Nephron progenitor cell (in vitro differentiated cells): Measurements from ENCODE around the gene KLHL29.

Source experiments
- DNase-seq: peaks from one replicate; pipeline ENCODE4 v3.0.0; 2021
- H3K27ac Mint-ChIP-seq: 2 replicates; pipeline ENCODE4 v1.8.0; 2021; ENCODE audit warnings: mild to moderate bottlenecking, moderate library complexity, mixed read lengths
- H3K27me3 Mint-ChIP-seq: 2 replicates; pipeline ENCODE4 v1.8.0; 2021; ENCODE audit warnings: mild to moderate bottlenecking, low read depth, mixed read lengths; ENCODE audit not compliant: poor library complexity
- H3K36me3 Mint-ChIP-seq: 2 replicates; pipeline ENCODE4 v1.8.0; 2021; ENCODE audit warnings: low read depth, mixed read lengths
- H3K4me1 Mint-ChIP-seq: 2 replicates; pipeline ENCODE4 v1.8.0; 2021; ENCODE audit warnings: mixed read lengths
- H3K4me3 Mint-ChIP-seq: 2 replicates; pipeline ENCODE4 v1.8.0; 2021; ENCODE audit warnings: mild to moderate bottlenecking, moderate library complexity, mixed read lengths
- H3K9me3 Mint-ChIP-seq: 2 replicates; pipeline ENCODE4 v1.8.0; 2021; ENCODE audit warnings: mild to moderate bottlenecking, moderate library complexity, mixed read lengths
- CTCF ChIP-seq: fragments of 200-600 bp; sonication (generic); IDR thresholded peaks from 2 replicates; pipeline ENCODE4 v1.5.0; 2021; ENCODE audit warnings: antibody characterized with exemption

The KLHL29 gene

DNA sequence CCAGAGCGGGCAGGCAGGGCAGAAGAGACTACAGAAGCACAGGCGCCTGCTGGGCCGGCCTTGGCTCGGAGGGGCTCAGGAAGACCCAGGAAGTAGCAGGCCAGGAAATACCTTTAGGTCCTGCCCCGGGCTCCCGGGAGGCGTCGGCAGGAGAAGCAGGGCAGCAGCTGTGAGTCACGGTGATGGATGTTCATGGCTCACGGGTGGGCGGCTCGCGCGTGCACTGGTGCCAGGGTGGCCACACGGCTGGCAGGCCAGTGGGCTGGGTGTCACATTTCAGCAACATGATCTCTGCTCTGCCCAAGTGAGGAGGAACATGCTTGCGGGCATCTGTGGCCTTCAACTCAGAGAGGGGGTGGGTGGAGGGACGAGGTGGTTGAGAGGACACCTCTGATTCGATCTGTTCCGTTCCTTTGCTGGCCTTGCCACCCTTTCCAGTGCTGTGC is 139.3 kb downstream of the KLHL29 start:
- Mint-ChIP-seq H3K27ac (peak overlapping the region; percentile 48), H3K4me3 (peak overlapping the region; percentile 19), H3K9me3 (no peaks in the 10 kb centered on the region), H3K36me3 (no peaks in the 10 kb centered on the region), H3K27me3 (peaks cover 12% of the 10 kb centered on the region), H3K4me1 (peaks cover 61% of the 10 kb centered on the region)
- TF ChIP-seq CTCF: no peak
- peak; percentile 54 for DNase-seq

DNA sequence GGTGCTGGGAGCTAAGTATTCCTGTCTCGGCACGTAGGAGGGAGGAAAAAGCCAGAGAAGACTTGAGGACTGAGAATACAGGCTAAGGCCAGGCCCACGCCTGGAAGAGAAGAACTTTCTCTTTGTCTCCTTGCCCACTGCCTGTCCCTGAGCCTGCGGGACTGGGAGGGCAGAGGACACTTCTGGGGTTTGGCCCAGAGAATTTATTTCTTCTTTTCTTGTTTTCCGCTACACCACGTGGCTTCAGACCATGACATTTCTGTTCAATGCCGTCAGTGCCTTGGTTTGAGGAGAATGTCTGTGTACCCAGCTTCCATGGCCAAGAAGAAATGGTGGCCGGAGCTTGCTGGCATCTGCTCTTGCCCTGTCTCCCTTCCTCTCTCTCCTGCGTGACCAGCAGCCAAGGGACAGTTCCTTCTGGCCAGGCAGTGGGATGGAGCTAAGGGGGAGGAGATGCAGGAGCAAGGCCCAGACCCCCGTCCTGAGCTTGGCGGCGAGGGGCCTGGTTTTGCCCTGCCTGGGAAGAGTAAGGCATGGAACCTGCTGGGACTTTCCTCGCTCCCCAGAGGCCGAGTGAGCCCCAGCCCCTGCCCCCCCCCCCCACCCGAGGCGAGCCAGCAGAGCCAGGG is 140.3 kb downstream of the KLHL29 start:
- DNase-seq: no peak
- Mint-ChIP-seq H3K4me1 (peaks cover 51% of the 10 kb centered on the region), H3K36me3 (no peaks in the 10 kb centered on the region), H3K9me3 (no peaks in the 10 kb centered on the region), H3K27me3 (peaks cover 10% of the 10 kb centered on the region), H3K4me3 (no peak overlapping the region), H3K27ac (no peak overlapping the region)
- no peak for TF ChIP-seq CTCF

GRCh38 chr2:23526114-23526513 is 141.1 kb downstream of the KLHL29 start:
- DNase-seq: no peak
- no peaks in the 10 kb centered on the region for H3K9me3 Mint-ChIP-seq
- H3K27ac Mint-ChIP-seq: no peak overlapping the region
- H3K36me3 Mint-ChIP-seq: no peaks in the 10 kb centered on the region
- H3K4me3 Mint-ChIP-seq: no peak overlapping the region
- peaks cover 10% of the 10 kb centered on the region for H3K27me3 Mint-ChIP-seq
- no peak for TF ChIP-seq CTCF
- H3K4me1 Mint-ChIP-seq: peaks cover 46% of the 10 kb centered on the region

DNA sequence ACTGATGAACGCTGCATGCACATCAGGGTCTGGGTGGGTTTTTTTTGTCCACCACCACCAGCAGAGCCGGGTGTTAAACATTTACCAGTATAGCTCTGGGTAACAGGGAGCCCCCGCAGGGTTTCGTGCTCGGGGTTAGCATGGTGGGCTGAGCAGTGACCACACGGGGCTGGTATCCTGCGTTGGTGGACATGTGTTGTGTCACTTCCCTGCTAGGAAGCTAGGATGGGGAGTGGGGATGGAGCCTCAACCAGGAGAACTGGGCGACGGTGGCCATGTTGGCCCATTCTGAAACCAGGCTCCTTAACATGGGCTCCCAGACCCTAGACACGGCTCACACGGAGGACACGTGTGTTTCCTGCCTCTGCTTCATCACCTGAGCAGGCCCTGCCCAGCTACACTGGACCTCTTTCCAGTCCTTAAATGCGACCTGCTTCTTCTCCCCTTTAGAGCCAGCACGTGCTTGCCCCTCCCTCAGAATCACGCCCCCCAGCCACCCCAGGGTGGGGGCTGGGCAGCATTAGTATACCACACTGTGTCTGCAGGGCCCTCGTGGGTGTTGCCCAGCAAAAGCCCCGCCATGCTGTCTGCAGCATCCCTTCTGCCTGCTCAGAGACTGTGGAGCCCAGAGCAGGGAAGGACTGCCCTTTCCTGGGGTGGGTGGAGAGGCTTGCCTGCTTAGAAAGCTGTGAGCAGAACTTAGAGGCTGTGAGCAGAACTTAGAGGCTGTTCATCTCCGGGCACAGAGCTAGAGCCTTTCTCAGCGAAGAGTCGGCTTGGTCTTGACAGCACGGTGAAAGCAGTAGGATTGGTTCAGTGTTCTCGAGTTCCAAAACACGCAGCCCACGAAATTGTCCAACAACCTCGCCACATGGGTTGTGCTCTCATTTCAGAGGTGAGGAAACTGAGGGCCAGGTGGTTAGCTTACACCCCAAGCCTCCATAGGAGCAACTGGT is 142.1 kb downstream of the KLHL29 start:
- no peak for TF ChIP-seq CTCF

GRCh38 chr2:23528171-23528570 is 143.2 kb downstream of the KLHL29 start:
- no peak overlapping the region for H3K4me3 Mint-ChIP-seq
- H3K27me3 Mint-ChIP-seq: peaks cover 10% of the 10 kb centered on the region
- no peaks in the 10 kb centered on the region for H3K9me3 Mint-ChIP-seq
- H3K36me3 Mint-ChIP-seq: no peaks in the 10 kb centered on the region
- no peak for DNase-seq
- H3K4me1 Mint-ChIP-seq: peaks cover 55% of the 10 kb centered on the region
- no peak for TF ChIP-seq CTCF
- H3K27ac Mint-ChIP-seq: no peak overlapping the region

More for the DNA sequence above, 142.1 kb downstream of the KLHL29 start:
- Mint-ChIP-seq H3K27ac (no peak overlapping the region), H3K36me3 (no peaks in the 10 kb centered on the region), H3K9me3 (no peaks in the 10 kb centered on the region), H3K4me3 (no peak overlapping the region), H3K27me3 (peaks cover 10% of the 10 kb centered on the region), H3K4me1 (peaks cover 51% of the 10 kb centered on the region)
- DNase-seq: no peak
